WTC11 (cell line): ENCODE results near the gene ELP4. TPM values are rescaled to one million over a fixed set of nuclear protein-coding genes. Genes with fewer than 3 reads are reported as not detected.

Source experiments
- ATAC-seq: fragments of 200-7000 bp; cut with Tn5 transposase; 2 replicates; pipeline ENCODE4 v1.10.0; 2021; ENCODE audit warnings: mild to moderate bottlenecking, moderate library complexity
- CTCF ChIA-PET: fragments of 300-600 bp; sonication (Branson Sonifier 250); formaldehyde crosslinking; loops from one replicate; lab custom pipeline; 2021; ENCODE audit warnings: antibody characterized with exemption; lab: Charles Lee
- POLR2A ChIA-PET: fragments of 350-600 bp; sonication (Branson Sonifier 250); formaldehyde crosslinking; loops from one replicate; lab custom pipeline; 2021; ENCODE audit warnings: antibody characterized with exemption; lab: Charles Lee
- DNase-seq: peaks from one replicate; pipeline ENCODE4 v3.0.0; 2021; ENCODE audit warnings: low spot score
- H3K27ac Mint-ChIP-seq: 2 replicates; pipeline ENCODE4 v1.8.0; 2021; ENCODE audit warnings: mixed read lengths
- H3K27me3 Mint-ChIP-seq: 2 replicates; pipeline ENCODE4 v1.8.0; 2021; ENCODE audit warnings: low read depth, mild to moderate bottlenecking, moderate library complexity, mixed read lengths
- H3K36me3 Mint-ChIP-seq: 2 replicates; pipeline ENCODE4 v1.8.0; 2021; ENCODE audit warnings: mixed read lengths
- H3K4me1 Mint-ChIP-seq: 2 replicates; pipeline ENCODE4 v1.8.0; 2022; ENCODE audit warnings: mixed read lengths
- H3K4me3 Mint-ChIP-seq: 2 replicates; pipeline ENCODE4 v1.8.0; 2021; ENCODE audit warnings: mild to moderate bottlenecking, moderate library complexity, mixed read lengths
- H3K9me3 Mint-ChIP-seq: 2 replicates; pipeline ENCODE4 v1.8.0; 2021; ENCODE audit warnings: mixed read lengths
- ATF3 ChIP-seq: sonication (generic); formaldehyde crosslinking; conservative IDR thresholded peaks from 2 replicates; pipeline ENCODE4 v1.8.1; 2022; ENCODE audit warnings: mild to moderate bottlenecking, missing genetic modification reagents
- CDX4 ChIP-seq: fragments of 250-450 bp; sonication (Bioruptor Pico); IDR thresholded peaks from 2 replicates; pipeline ENCODE4 v1.9.0; 2021; ENCODE audit warnings: moderate library complexity, mild to moderate bottlenecking, inconsistent platforms, borderline replicate concordance
- E2F5 ChIP-seq: sonication (generic); formaldehyde crosslinking; IDR thresholded peaks from 2 replicates; pipeline ENCODE4 v1.8.1; 2022; ENCODE audit warnings: mild to moderate bottlenecking, moderate library complexity, missing genetic modification reagents
- ETV6 ChIP-seq: sonication (generic); formaldehyde crosslinking; IDR thresholded peaks from 2 replicates; pipeline ENCODE4 v1.8.1; 2022; ENCODE audit warnings: mild to moderate bottlenecking, missing genetic modification reagents
- GABPB1 ChIP-seq: sonication (generic); formaldehyde crosslinking; IDR thresholded peaks from 2 replicates; pipeline ENCODE4 v1.8.1; 2023; ENCODE audit warnings: mild to moderate bottlenecking, missing genetic modification reagents
- GRHL2 ChIP-seq: fragments of 250-450 bp; sonication (Bioruptor Pico); IDR thresholded peaks from 2 replicates; pipeline ENCODE4 v1.8.0; 2022; ENCODE audit warnings: mild to moderate bottlenecking, moderate library complexity; ENCODE audit not compliant: insufficient replicate concordance, severe bottlenecking
- JAZF1 ChIP-seq: fragments of 250-450 bp; sonication (Bioruptor Pico); IDR thresholded peaks from 2 replicates; pipeline ENCODE4 v1.9.0; 2021; ENCODE audit warnings: moderate library complexity, mild to moderate bottlenecking, inconsistent platforms
- KAT7 ChIP-seq: sonication (generic); formaldehyde crosslinking; IDR thresholded peaks from 2 replicates; pipeline ENCODE4 v1.8.1; 2023; ENCODE audit warnings: missing genetic modification reagents, mild to moderate bottlenecking, borderline replicate concordance
- NFYB ChIP-seq: sonication (generic); formaldehyde crosslinking; conservative IDR thresholded peaks from 2 replicates; pipeline ENCODE4 v1.8.0; 2022; ENCODE audit warnings: low read depth, missing genetic modification reagents
- NR2C2 ChIP-seq: sonication (generic); formaldehyde crosslinking; IDR thresholded peaks from 2 replicates; pipeline ENCODE4 v1.8.0; 2022; ENCODE audit warnings: mild to moderate bottlenecking, missing genetic modification reagents
- NR3C1 ChIP-seq: sonication (generic); formaldehyde crosslinking; conservative IDR thresholded peaks from 2 replicates; pipeline ENCODE4 v1.8.1; 2023; ENCODE audit warnings: low read depth, mild to moderate bottlenecking, missing genetic modification reagents
- PRDM15 ChIP-seq: sonication (generic); formaldehyde crosslinking; IDR thresholded peaks from 2 replicates; pipeline ENCODE4 v1.8.0; 2022; ENCODE audit warnings: missing genetic modification reagents
- RORB ChIP-seq: fragments of 250-450 bp; sonication (Bioruptor Pico); IDR thresholded peaks from 2 replicates; pipeline ENCODE4 v1.9.0; 2021; ENCODE audit warnings: mild to moderate bottlenecking
- SOX15 ChIP-seq: fragments of 250-450 bp; sonication (Bioruptor Pico); IDR thresholded peaks from 2 replicates; pipeline ENCODE4 v1.9.0; 2021; ENCODE audit warnings: mild to moderate bottlenecking
- SP1 ChIP-seq: sonication (generic); formaldehyde crosslinking; conservative IDR thresholded peaks from 2 replicates; pipeline ENCODE4 v1.8.1; 2022; ENCODE audit warnings: missing genetic modification reagents
- TCF7 ChIP-seq: sonication (generic); formaldehyde crosslinking; IDR thresholded peaks from 2 replicates; pipeline ENCODE4 v1.8.0; 2022; ENCODE audit warnings: mild to moderate bottlenecking, low read depth, missing genetic modification reagents, moderate library complexity
- TEAD4 ChIP-seq: sonication (generic); formaldehyde crosslinking; IDR thresholded peaks from 2 replicates; pipeline ENCODE4 v1.8.0; 2022; ENCODE audit warnings: mild to moderate bottlenecking, missing genetic modification reagents
- TP53 ChIP-seq: sonication (generic); formaldehyde crosslinking; IDR thresholded peaks from 2 replicates; pipeline ENCODE4 v1.8.1; 2023; ENCODE audit warnings: mild to moderate bottlenecking, missing genetic modification reagents
- USF2 ChIP-seq: sonication (generic); formaldehyde crosslinking; IDR thresholded peaks from 2 replicates; pipeline ENCODE4 v1.8.1; 2023; ENCODE audit warnings: mild to moderate bottlenecking, missing genetic modification reagents, moderate library complexity
- ZBTB21 ChIP-seq: sonication (generic); formaldehyde crosslinking; IDR thresholded peaks from 2 replicates; pipeline ENCODE4 v1.8.1; 2023; ENCODE audit warnings: mild to moderate bottlenecking, missing genetic modification reagents, borderline replicate concordance
- ZMAT4 ChIP-seq: fragments of 250-450 bp; sonication (Bioruptor Pico); IDR thresholded peaks from 2 replicates; pipeline ENCODE4 v1.9.0; 2021; ENCODE audit warnings: mild to moderate bottlenecking
- ZNF232 ChIP-seq: sonication (generic); formaldehyde crosslinking; IDR thresholded peaks from 2 replicates; pipeline ENCODE4 v1.8.0; 2022; ENCODE audit warnings: mild to moderate bottlenecking, missing genetic modification reagents
- ZNF263 ChIP-seq: sonication (generic); formaldehyde crosslinking; IDR thresholded peaks from 2 replicates; pipeline ENCODE4 v1.8.1; 2022; ENCODE audit warnings: low read depth, mild to moderate bottlenecking, moderate library complexity, missing genetic modification reagents
- ZNF281 ChIP-seq: sonication (generic); formaldehyde crosslinking; IDR thresholded peaks from 2 replicates; pipeline ENCODE4 v1.8.0; 2023; ENCODE audit warnings: mild to moderate bottlenecking, missing genetic modification reagents
- ZNF425 ChIP-seq: fragments of 250-450 bp; sonication (Bioruptor Pico); conservative IDR thresholded peaks from 2 replicates; pipeline ENCODE4 v1.9.0; 2021; ENCODE audit warnings: mild to moderate bottlenecking
- total RNA-seq: library from RNA; stranded (reverse); gene quantifications from 3 replicates; pipeline ENCODE4 v1.2.3, GENCODE V29; 2021

The ELP4 gene
- total RNA-seq, 1 experiment from 2014 or later: 14.6 TPM

- Mint-ChIP-seq H3K4me3 (no peak overlapping the region), H3K27me3 (no peaks in the 10 kb centered on the region), H3K4me1 (no peaks in the 10 kb centered on the region), H3K36me3 (no peaks in the 10 kb centered on the region), H3K27ac (no peak overlapping the region), H3K9me3 (no peaks in the 10 kb centered on the region)
- ChIA-PET CTCF (no interaction called here), POLR2A (no interaction called here)
- ATAC-seq (no peak), DNase-seq (no peak)
- no peak for TF ChIP-seq GABPB1 (CRISPR knock-in tag)
- no peak for TF ChIP-seq ZNF425 (CRISPR knock-in tag)
- no peak for TF ChIP-seq JAZF1 (CRISPR knock-in tag)
- TF ChIP-seq NFYB (CRISPR knock-in tag): no peak
- no peak for TF ChIP-seq USF2 (CRISPR knock-in tag)
- TF ChIP-seq SOX15 (CRISPR knock-in tag): no peak
- TF ChIP-seq TEAD4: no peak
- no peak for TF ChIP-seq ZNF263 (CRISPR knock-in tag)
- TF ChIP-seq ZMAT4 (CRISPR knock-in tag): no peak
- TF ChIP-seq RORB: no peak
- no peak for TF ChIP-seq ZNF232 (CRISPR knock-in tag)
- TF ChIP-seq TCF7 (CRISPR knock-in tag): no peak
- TF ChIP-seq ZNF281 (CRISPR knock-in tag): no peak
- TF ChIP-seq NR2C2 (CRISPR knock-in tag): no peak
- TF ChIP-seq NR3C1 (CRISPR knock-in tag): no peak
- TF ChIP-seq ATF3 (CRISPR knock-in tag): no peak
- TF ChIP-seq E2F5: no peak
These were observed 247.8 kb downstream of the ELP4 start for GRCh38 chr11:31757260-31757835.

GRCh38 chr11:31761636-31762035 lies 252.1 kb downstream of the ELP4 start:
- ATAC-seq (no peak; the same call in 1 of the 2 replicates), DNase-seq (no peak)
- CTCF ChIA-PET: interaction anchor here (0.7 to 1.4 kb wide), 3 partner anchors 58 to 197 kb away, joined by 3 to 7 read pairs (median 5); no protein-coding TSS in a partner anchor
- POLR2A ChIA-PET: no interaction called here
- H3K27me3 Mint-ChIP-seq: no peaks in the 10 kb centered on the region
- peaks cover 11% of the 10 kb centered on the region for H3K4me1 Mint-ChIP-seq
- no peak overlapping the region for H3K27ac Mint-ChIP-seq
- no peaks in the 10 kb centered on the region for H3K36me3 Mint-ChIP-seq
- H3K9me3 Mint-ChIP-seq: no peaks in the 10 kb centered on the region
- no peak overlapping the region for H3K4me3 Mint-ChIP-seq
- no peak for TF ChIP-seq TP53 (CRISPR knock-in tag)
- no peak for TF ChIP-seq ETV6 (CRISPR knock-in tag)
- no peak for TF ChIP-seq SP1
- TF ChIP-seq GRHL2 (CRISPR knock-in tag): no peak
- no peak for TF ChIP-seq KAT7
- TF ChIP-seq ZBTB21 (CRISPR knock-in tag): no peak
- no peak for TF ChIP-seq PRDM15 (CRISPR knock-in tag)
- no peak for TF ChIP-seq NFYB (CRISPR knock-in tag)
- no peak for TF ChIP-seq CDX4 (CRISPR knock-in tag)
